Neuronal stem cell (in vitro differentiated cells): Measurements from ENCODE around the gene TMEM150C. TPM values are rescaled to one million over a fixed set of nuclear protein-coding genes. Genes with fewer than 3 reads are reported as not detected.

Experiments
- DNase-seq: peaks from one replicate; pipeline ENCODE4 v3.0.0-alpha.2; 2013; ENCODE audit warnings: low spot score
- H2AFZ ChIP-seq: one replicate; pipeline ENCODE4 v1.6.1; 2013; ENCODE audit warnings: mild to moderate bottlenecking, low read length, inconsistent platforms
- H2AK5ac ChIP-seq: 2 replicates; pipeline ENCODE4 v1.6.1; 2013; ENCODE audit warnings: low read depth, mild to moderate bottlenecking, inconsistent platforms, low read length, moderate library complexity, mixed read lengths
- H2BK120ac ChIP-seq: 2 replicates; pipeline ENCODE4 v1.6.1; 2013; ENCODE audit warnings: low read depth, mild to moderate bottlenecking, inconsistent platforms, low read length, moderate library complexity, mixed read lengths
- H2BK12ac ChIP-seq: one replicate; pipeline ENCODE4 v1.6.1; 2013; ENCODE audit warnings: low read length, inconsistent platforms
- H2BK15ac ChIP-seq: 2 replicates; pipeline ENCODE4 v1.6.1; 2013; ENCODE audit warnings: mild to moderate bottlenecking, low read length, inconsistent platforms, mixed read lengths
- H2BK5ac ChIP-seq: one replicate; pipeline ENCODE4 v1.6.1; 2013; ENCODE audit warnings: inconsistent platforms, mild to moderate bottlenecking, low read length, moderate library complexity
- H3K14ac ChIP-seq: one replicate; pipeline ENCODE4 v1.6.1; 2013; ENCODE audit warnings: low read length, inconsistent platforms
- H3K18ac ChIP-seq: 2 replicates; pipeline ENCODE4 v1.6.1; 2013; ENCODE audit warnings: low read length, inconsistent platforms
- H3K23ac ChIP-seq: 2 replicates; pipeline ENCODE4 v1.6.1; 2013; ENCODE audit warnings: low read depth, mild to moderate bottlenecking, mixed read lengths, low read length, inconsistent platforms; ENCODE audit not compliant: poor library complexity
- H3K27ac ChIP-seq: replicated peaks from 3 replicates; pipeline ENCODE4 v1.5.1; 2013; ENCODE audit warnings: low read length, inconsistent platforms
- H3K27me3 ChIP-seq, 3 experiments: 2 replicates each; pipeline ENCODE4 v1.6.1; 2013; ENCODE audit warnings: low read length in 3 of 3, mild to moderate bottlenecking in 2 of 3, inconsistent platforms in 1 of 3, low read depth in 1 of 3, mixed read lengths in 1 of 3, moderate library complexity in 1 of 3; ENCODE audit not compliant: control insufficient read depth in 3 of 3, insufficient read depth in 3 of 3
- H3K36me3 ChIP-seq, 2 donors: replicated peaks in 1 of 2; 2 replicates each; pipeline ENCODE4 v1.6.1; 2013; ENCODE audit warnings: low read length in 2 of 2; ENCODE audit not compliant: control insufficient read depth in 2 of 2, insufficient read depth in 2 of 2
- H3K4ac ChIP-seq: 2 replicates; pipeline ENCODE4 v1.6.1; 2013; ENCODE audit warnings: inconsistent platforms, mild to moderate bottlenecking, low read length, moderate library complexity
- H3K4me1 ChIP-seq, 2 donors: 1 replicate in 1 of 2; 2 replicates in 1 of 2; pipeline ENCODE4 v1.6.1; 2013; ENCODE audit warnings: low read length in 2 of 2, low read depth in 1 of 2; ENCODE audit not compliant: control insufficient read depth in 2 of 2, insufficient read depth in 1 of 2
- H3K4me2 ChIP-seq: one replicate; pipeline ENCODE4 v1.6.1; 2013; ENCODE audit warnings: mild to moderate bottlenecking, low read length, inconsistent platforms; ENCODE audit not compliant: insufficient read depth, poor library complexity, severe bottlenecking
- H3K4me3 ChIP-seq, 2 donors: 2 replicates each; pipeline ENCODE4 v1.5.1; 2013; ENCODE audit warnings: low read length in 2 of 2, mild to moderate bottlenecking in 2 of 2, inconsistent platforms in 1 of 2, moderate library complexity in 1 of 2
- H3K79me1 ChIP-seq: one replicate; pipeline ENCODE4 v1.6.1; 2013; ENCODE audit warnings: low read depth, mild to moderate bottlenecking, inconsistent platforms, low read length, moderate library complexity
- H3K9ac ChIP-seq: one replicate; pipeline ENCODE4 v1.6.1; 2013; ENCODE audit warnings: mild to moderate bottlenecking, low read depth, low read length, inconsistent platforms; ENCODE audit not compliant: poor library complexity
- H3K9me3 ChIP-seq, 2 donors: replicated peaks in 1 of 2; 2 replicates each; pipeline versions ENCODE3 to v1.6.1; 2013; ENCODE audit warnings: low read length in 2 of 2, mild to moderate bottlenecking in 2 of 2, inconsistent platforms in 1 of 2, low read depth in 1 of 2, mixed read lengths in 1 of 2, moderate library complexity in 1 of 2; ENCODE audit not compliant: control insufficient read depth in 2 of 2, insufficient read depth in 1 of 2
- H4K8ac ChIP-seq: one replicate; pipeline ENCODE4 v1.6.1; 2013; ENCODE audit warnings: low read depth, mild to moderate bottlenecking, inconsistent platforms, low read length, moderate library complexity
- H4K91ac ChIP-seq: one replicate; pipeline ENCODE4 v1.6.1; 2013; ENCODE audit warnings: low read length, low read depth, mild to moderate bottlenecking, inconsistent platforms; ENCODE audit not compliant: poor library complexity
- WGBS, 2 donors: extraction: QIAGEN DNeasy Blood & Tissue Kit; methylation state at CpG; one replicate each; pipeline ENCODE4 v1.1.7; 2013; ENCODE audit warnings: missing lambda C conversion rate in 2 of 2, mixed read lengths in 1 of 2; ENCODE audit not compliant: insufficient read length in 2 of 2, insufficient replicate concordance in 1 of 2; ENCODE audit errors: extremely low coverage in 2 of 2; 5-methylcytosine and 5-hydroxymethylcytosine counted together
- polyA plus RNA-seq, 2 experiments: library from polyadenylated mRNA; stranded (reverse); fragments of 200-250 nt; gene quantifications; one replicate each; pipeline ENCODE4 v1.2.3, GENCODE V29; 2013

TMEM150C gene
- polyA plus RNA-seq (2013, experiment 1 of 2) = 3.1 TPM
- polyA plus RNA-seq (2013, experiment 2 of 2) = 3.0 TPM

GRCh38 chr4:82561786-82562563, at the start of gene TMEM150C:
Gene TMEM150C (minus strand): TSS chr4:82561988. CDS start chr4:82504657, 57,331 bp downstream.
- Histone ChIP-seq H3K9me3 (peaks cover 0 to 6% of the 10 kb centered on the region in 2 donors), H2BK5ac (no peak within 1 kb of the TSS), H3K27me3 (peaks cover 0 to 74% (median 7%) of the 10 kb centered on the region in 3 experiments), H3K4me3 (peak within 1 kb of the TSS; percentile 51 to 90), H3K9ac (peak within 1 kb of the TSS; percentile 67), H3K79me1 (no peaks in the 10 kb centered on the region), H3K23ac (no peak within 1 kb of the TSS), H2AK5ac (no peak within 1 kb of the TSS), H4K8ac (no peak within 1 kb of the TSS), H3K4me1 (peaks cover 3% of the 10 kb centered on the region in 2 donors), H3K27ac (no peak within 1 kb of the TSS), H2BK120ac (no peak within 1 kb of the TSS), H3K4me2 (peak within 1 kb of the TSS; percentile 95), H3K36me3 (no peaks in the 10 kb centered on the region), H3K18ac (peak within 1 kb of the TSS; percentile 91), H3K14ac (no peak within 1 kb of the TSS), H3K4ac (no peak within 1 kb of the TSS), H2AFZ (peak within 1 kb of the TSS; percentile 91), H4K91ac (no peak within 1 kb of the TSS), H2BK15ac (peak within 1 kb of the TSS; percentile 70), H2BK12ac (no peak within 1 kb of the TSS)
- peak; percentile 44 for DNase-seq
- WGBS, 2 donors = no CpG with 5 or more reads among the region's 62 CpGs

DNA sequence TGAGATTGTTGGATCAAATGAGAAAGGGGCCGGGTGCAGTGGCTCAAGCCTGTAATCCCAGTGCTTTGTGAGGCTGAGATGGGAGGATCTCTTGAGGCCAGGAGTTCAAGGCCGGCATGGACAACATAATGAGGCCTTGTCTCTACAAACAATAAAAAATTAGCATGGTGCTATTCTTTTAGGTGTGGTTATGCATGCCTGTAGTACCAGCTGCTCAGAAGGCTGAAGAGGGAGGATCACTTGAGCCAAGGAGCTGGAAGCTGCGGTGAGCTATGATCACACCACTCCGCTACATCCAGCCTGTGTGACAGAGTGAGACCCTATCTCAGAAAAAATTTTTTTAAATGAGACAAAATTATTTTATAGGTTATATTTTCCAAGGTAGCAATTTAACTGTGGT, 49.7 kb upstream of the TMEM150C start:
- Histone ChIP-seq H2BK15ac (no peak overlapping the region), H4K91ac (no peak overlapping the region), H3K79me1 (no peaks in the 10 kb centered on the region), H3K18ac (no peak overlapping the region), H2AK5ac (no peak overlapping the region), H2BK12ac (no peak overlapping the region), H2BK5ac (no peak overlapping the region), H3K27me3 (peaks cover 0 to 5% (median 2%) of the 10 kb centered on the region in 3 experiments), H3K27ac (no peak overlapping the region), H3K9me3 (no peaks in the 10 kb centered on the region), H4K8ac (no peak overlapping the region), H3K4me3 (no peak overlapping the region), H3K9ac (no peak overlapping the region), H2AFZ (no peak overlapping the region), H3K4me1 (peaks cover 2 to 12% of the 10 kb centered on the region in 2 donors), H3K4me2 (no peak overlapping the region), H3K23ac (no peak overlapping the region), H3K4ac (no peak overlapping the region), H3K36me3 (no peaks in the 10 kb centered on the region), H3K14ac (no peak overlapping the region), H2BK120ac (no peak overlapping the region)
- no CpG with 5 or more reads among the region's 4 CpGs for WGBS, 2 donors
- no peak for DNase-seq

DNA sequence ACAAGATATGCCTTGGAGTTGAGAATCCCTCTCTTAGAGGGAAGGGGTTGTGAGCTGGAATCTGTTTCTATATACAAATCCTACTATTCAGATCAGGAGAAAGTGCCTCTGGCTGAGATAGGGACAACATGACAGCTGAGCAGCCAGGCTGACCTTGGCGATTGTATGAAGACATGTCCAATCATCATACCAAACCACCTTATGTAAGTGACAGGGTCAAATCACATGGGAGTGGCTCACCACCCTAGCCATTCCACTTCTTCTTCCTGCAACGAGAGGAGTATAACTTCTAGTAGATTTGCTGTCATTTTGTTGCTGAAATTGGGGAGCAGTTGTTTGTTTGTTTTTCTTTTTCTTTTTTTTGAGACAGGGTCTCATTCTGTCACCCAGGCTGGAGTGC, 48.3 kb upstream of the TMEM150C start:
- Histone ChIP-seq H3K4me3 (no peak overlapping the region), H2BK15ac (no peak overlapping the region), H4K91ac (no peak overlapping the region), H4K8ac (no peak overlapping the region), H2BK5ac (no peak overlapping the region), H3K9ac (no peak overlapping the region), H3K9me3 (no peaks in the 10 kb centered on the region), H3K36me3 (no peaks in the 10 kb centered on the region), H3K4me1 (peaks cover 2 to 12% of the 10 kb centered on the region in 2 donors), H3K4me2 (no peak overlapping the region), H3K18ac (no peak overlapping the region), H3K23ac (no peak overlapping the region), H2AFZ (no peak overlapping the region), H2BK12ac (no peak overlapping the region), H2BK120ac (no peak overlapping the region), H3K27ac (no peak overlapping the region), H3K79me1 (no peaks in the 10 kb centered on the region), H3K14ac (no peak overlapping the region), H3K4ac (no peak overlapping the region), H2AK5ac (no peak overlapping the region), H3K27me3 (peaks cover 0 to 4% (median 0%) of the 10 kb centered on the region in 3 experiments)
- no peak for DNase-seq
- no CpG with 5 or more reads among the region's 2 CpGs for WGBS, 2 donors

- H2BK12ac ChIP-seq = no peak overlapping the region
- no peak overlapping the region for H4K8ac ChIP-seq
- H3K9ac ChIP-seq = no peak overlapping the region
- H3K23ac ChIP-seq = no peak overlapping the region
- no peak overlapping the region for H2BK5ac ChIP-seq
- no peaks in the 10 kb centered on the region for H3K9me3 ChIP-seq
- no peak overlapping the region for H2AFZ ChIP-seq
- no peak overlapping the region for H2BK15ac ChIP-seq
- WGBS, 2 donors = no CpG with 5 or more reads among the region's 7 CpGs
- no peak overlapping the region for H3K4ac ChIP-seq
- no peak overlapping the region for H2BK120ac ChIP-seq
- H3K27ac ChIP-seq = no peak overlapping the region
- H3K79me1 ChIP-seq = no peaks in the 10 kb centered on the region
- H3K36me3 ChIP-seq = no peaks in the 10 kb centered on the region
- no peak overlapping the region for H3K4me2 ChIP-seq
- no peak overlapping the region for H2AK5ac ChIP-seq
- no peak for DNase-seq
- H3K14ac ChIP-seq = no peak overlapping the region
- H3K18ac ChIP-seq = no peak overlapping the region
- H4K91ac ChIP-seq = no peak overlapping the region
- peaks cover 0 to 4% (median 0%) of the 10 kb centered on the region in 3 experiments for H3K27me3 ChIP-seq
- peaks cover 2 to 4% of the 10 kb centered on the region in 2 donors for H3K4me1 ChIP-seq
- H3K4me3 ChIP-seq = no peak overlapping the region
Observed at GRCh38 chr4:82606622-82607021, 44.8 kb upstream of the TMEM150C start.
